B cell (primary cell): ENCODE results near the gene FAM20C. TPM values are rescaled to one million over a fixed set of nuclear protein-coding genes. Genes with fewer than 3 reads are reported as not detected.

Experiments used
- ATAC-seq: fragments of 200-7000 bp; cut with Tn5 transposase; one replicate; pipeline ENCODE4 v1.10.0; 2021; ENCODE audit warnings: low read depth, mild to moderate bottlenecking, moderate number of reproducible peaks, moderate library complexity
- CTCF ChIA-PET: fragments of 350-600 bp; sonication (Branson Sonifier 250); formaldehyde crosslinking; loops from one replicate; lab custom pipeline; 2021; ENCODE audit warnings: antibody characterized with exemption, inconsistent platforms; lab: Charles Lee
- POLR2A ChIA-PET: fragments of 350-600 bp; sonication (Branson Sonifier 250); formaldehyde crosslinking; loops from one replicate; lab custom pipeline; 2021; ENCODE audit warnings: antibody characterized with exemption; lab: Charles Lee
- DNase-seq: peaks from one replicate; pipeline ENCODE4 v3.0.0; 2013
- H2AFZ ChIP-seq: 2 replicates; pipeline ENCODE4 v1.6.1; 2012; ENCODE audit warnings: mild to moderate bottlenecking, low read depth, low read length; ENCODE audit not compliant: insufficient read depth, poor library complexity, severe bottlenecking
- H3K27ac ChIP-seq, 2 donors: 1 replicate in 1 of 2; 2 replicates in 1 of 2; pipeline ENCODE4 v1.5.1; 2012 to 2013; ENCODE audit warnings: low read length in 2 of 2, mild to moderate bottlenecking in 2 of 2, moderate library complexity in 1 of 2
- H3K27me3 ChIP-seq, 4 experiments: fragments of 200-600 bp in 1 of 4; sonication (generic) in 1 of 4; replicated peaks in 1 of 4; 1 replicate in 2 of 4; 2 replicates in 2 of 4; pipeline versions ENCODE4 v1.6.1 to v1.7.0; 2013 to 2016; ENCODE audit warnings: low read length in 3 of 4, mild to moderate bottlenecking in 2 of 4, mixed read lengths in 1 of 4, moderate library complexity in 1 of 4; ENCODE audit not compliant: insufficient read depth in 4 of 4, control insufficient read depth in 3 of 4; ENCODE audit errors: control extremely low read depth in 1 of 4
- H3K36me3 ChIP-seq, 2 experiments: replicated peaks in 1 of 2; 1 replicate in 1 of 2; 2 replicates in 1 of 2; pipeline versions ENCODE4 v1.6.1 to v1.7.1; 2013; ENCODE audit warnings: low read length in 1 of 2; ENCODE audit not compliant: insufficient read depth in 2 of 2, control insufficient read depth in 1 of 2; ENCODE audit errors: control extremely low read depth in 1 of 2, extremely low read depth in 1 of 2
- H3K4me1 ChIP-seq, 2 donors: fragments of 200-600 bp in 1 of 2; sonication (generic) in 1 of 2; 1 replicate in 1 of 2; 2 replicates in 1 of 2; pipeline versions ENCODE4 v1.5.1 to v1.6.1; 2013 to 2017; ENCODE audit warnings: low read length in 2 of 2; ENCODE audit not compliant: control insufficient read depth in 2 of 2, insufficient read depth in 2 of 2
- H3K4me2 ChIP-seq: replicated peaks from 2 replicates; pipeline ENCODE3; 2012; ENCODE audit warnings: mild to moderate bottlenecking, low read depth, low read length; ENCODE audit not compliant: poor library complexity, severe bottlenecking
- H3K4me3 ChIP-seq, 5 experiments: fragments of 200-600 bp in 1 of 5; sonication (generic) in 1 of 5; 1 replicate in 3 of 5; 2 replicates in 2 of 5; pipeline versions ENCODE4 v1.5.1 to v1.7.0; 2011 to 2016; ENCODE audit warnings: low read length in 4 of 5, mild to moderate bottlenecking in 4 of 5, low read depth in 2 of 5, control low read depth in 1 of 5, moderate library complexity in 1 of 5; ENCODE audit not compliant: insufficient read depth in 1 of 5; ENCODE audit errors: control extremely low read depth in 1 of 5, extremely low read depth in 1 of 5
- H3K79me2 ChIP-seq: fragments of 200-600 bp; sonication (generic); one replicate; pipeline ENCODE4 v1.6.0; 2016; ENCODE audit warnings: low read length; ENCODE audit not compliant: control insufficient read depth, insufficient read depth
- H3K9ac ChIP-seq: fragments of 200-600 bp; sonication (generic); 2 replicates; pipeline ENCODE4 v1.6.1; 2017; ENCODE audit warnings: mild to moderate bottlenecking, low read length, moderate library complexity
- H3K9me3 ChIP-seq, 3 donors: one replicate each; pipeline versions ENCODE4 v1.6.1 to v1.7.1; 2013; ENCODE audit warnings: low read length in 2 of 3; ENCODE audit not compliant: control insufficient read depth in 2 of 3, insufficient read depth in 1 of 3; ENCODE audit errors: control extremely low read depth in 1 of 3
- H4K20me1 ChIP-seq: 2 replicates; pipeline ENCODE4 v1.6.0; 2012; ENCODE audit warnings: mild to moderate bottlenecking, low read length; ENCODE audit not compliant: insufficient read depth, control insufficient read depth, poor library complexity, severe bottlenecking
- H3K27ac Mint-ChIP-seq: one replicate; pipeline ENCODE4 v1.8.0; 2021; ENCODE audit warnings: mixed read lengths
- H3K27me3 Mint-ChIP-seq: one replicate; pipeline ENCODE4 v1.8.0; 2021; ENCODE audit warnings: mixed read lengths
- H3K4me1 Mint-ChIP-seq: one replicate; pipeline ENCODE4 v1.8.0; 2021; ENCODE audit warnings: mixed read lengths
- H3K4me3 Mint-ChIP-seq: one replicate; pipeline ENCODE4 v1.8.0; 2021; ENCODE audit warnings: mixed read lengths
- H3K9me3 Mint-ChIP-seq: one replicate; pipeline ENCODE4 v1.8.0; 2022; ENCODE audit warnings: mixed read lengths; ENCODE audit not compliant: insufficient read depth
- EZH2 ChIP-seq: IDR thresholded peaks from 2 replicates; pipeline ENCODE4 v1.6.1; 2012; ENCODE audit warnings: borderline replicate concordance, low read depth, mild to moderate bottlenecking, moderate library complexity, low read length; ENCODE audit not compliant: insufficient read depth, poor library complexity, severe bottlenecking
- WGBS: methylation state at CpG from one replicate; pipeline ENCODE4 v1.1.5; 2013; ENCODE audit warnings: missing lambda C conversion rate; ENCODE audit not compliant: insufficient coverage; 5-methylcytosine and 5-hydroxymethylcytosine counted together
- intact Hi-C: fragments of 100-400 bp; cut with micrococcal nuclease; formaldehyde crosslinking; loops from one replicate; pipeline ENCODE4 v1.10.0; 2022
- polyA plus RNA-seq: library from polyadenylated mRNA; depleted of rRNA; stranded (reverse); fragments of >200 nt; gene quantifications from 2 replicates; pipeline ENCODE4 v1.2.3, GENCODE V29; 2012
- total RNA-seq, 2 donors: library from RNA; stranded (reverse); fragments of 120-200 nt in 1 of 2; gene quantifications; 1 replicate in 1 of 2; 2 replicates in 1 of 2; pipeline versions ENCODE4 v1.2.3 to v1.2.4, GENCODE V29; 2013 to 2022
- TF ChIP-seq, protein P1 (sequence below): fragments of 200-600 bp; IDR thresholded peaks from one replicate; pipeline ENCODE4 v1.8.0; 2022; ENCODE audit warnings: antibody characterized with exemption, mild to moderate bottlenecking

Gene FAM20C
- total and polyA plus RNA-seq, 2 donors (not counting 1 experiment from before 2014, with no cell fraction given): 0.54 to 0.81 TPM

DNA sequence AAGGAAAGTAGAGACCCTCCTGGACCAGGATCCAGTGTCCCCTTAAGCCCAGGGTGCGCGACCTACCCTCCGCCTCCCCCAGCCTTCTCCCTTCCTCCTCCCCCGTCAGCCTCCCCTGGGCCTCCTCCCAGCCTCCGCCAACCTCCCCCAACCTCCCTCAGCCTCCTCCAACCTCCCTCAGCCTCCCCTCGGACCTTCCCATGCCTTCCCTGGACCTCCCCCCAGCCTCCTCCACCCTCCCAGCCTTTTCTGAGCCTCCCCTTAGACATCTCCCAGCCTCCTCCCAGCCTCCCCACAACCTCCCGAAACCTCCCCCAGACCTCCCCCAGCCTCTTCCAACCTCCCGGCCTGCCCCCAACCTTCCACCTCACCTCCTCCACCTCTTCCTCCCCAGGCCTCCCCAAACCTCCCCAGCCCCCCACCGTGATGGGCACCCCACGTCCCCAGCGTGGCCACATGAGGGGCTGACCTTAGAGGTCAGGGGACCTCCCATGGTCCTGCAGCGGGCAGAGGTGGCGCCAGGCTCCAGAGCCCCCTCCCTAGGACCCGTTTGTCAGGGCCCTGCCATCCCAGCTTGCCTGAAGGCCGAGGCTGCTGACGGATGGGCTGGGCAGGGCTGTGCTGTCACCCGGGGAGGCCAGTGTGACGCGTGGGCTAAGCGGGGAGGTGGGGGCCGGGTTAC lies 18.8 kb downstream of the FAM20C start:
- Histone ChIP-seq H3K9ac (no peak overlapping the region), H3K27me3 (no peaks in the 10 kb centered on the region), H3K4me2 (no peak overlapping the region), H4K20me1 (no peaks in the 10 kb centered on the region), H3K4me1 (no peaks in the 10 kb centered on the region), H3K36me3 (no peaks in the 10 kb centered on the region), H3K79me2 (no peaks in the 10 kb centered on the region), H2AFZ (no peak overlapping the region), H3K4me3 (no peak overlapping the region), H3K27ac (no peak overlapping the region), H3K9me3 (peaks cover 0 to 20% (median 0%) of the 10 kb centered on the region in 3 donors)
- peaks cover 3% of the 10 kb centered on the region for H3K27me3 Mint-ChIP-seq
- ChIA-PET POLR2A (no interaction called here), CTCF (no interaction called here)
- no peak overlapping the region for H3K27ac Mint-ChIP-seq
- H3K4me3 Mint-ChIP-seq: no peak overlapping the region
- no peaks in the 10 kb centered on the region for H3K9me3 Mint-ChIP-seq
- no peaks in the 10 kb centered on the region for H3K4me1 Mint-ChIP-seq
- TF ChIP-seq EZH2: no peak
- TF ChIP-seq, protein P1, sequence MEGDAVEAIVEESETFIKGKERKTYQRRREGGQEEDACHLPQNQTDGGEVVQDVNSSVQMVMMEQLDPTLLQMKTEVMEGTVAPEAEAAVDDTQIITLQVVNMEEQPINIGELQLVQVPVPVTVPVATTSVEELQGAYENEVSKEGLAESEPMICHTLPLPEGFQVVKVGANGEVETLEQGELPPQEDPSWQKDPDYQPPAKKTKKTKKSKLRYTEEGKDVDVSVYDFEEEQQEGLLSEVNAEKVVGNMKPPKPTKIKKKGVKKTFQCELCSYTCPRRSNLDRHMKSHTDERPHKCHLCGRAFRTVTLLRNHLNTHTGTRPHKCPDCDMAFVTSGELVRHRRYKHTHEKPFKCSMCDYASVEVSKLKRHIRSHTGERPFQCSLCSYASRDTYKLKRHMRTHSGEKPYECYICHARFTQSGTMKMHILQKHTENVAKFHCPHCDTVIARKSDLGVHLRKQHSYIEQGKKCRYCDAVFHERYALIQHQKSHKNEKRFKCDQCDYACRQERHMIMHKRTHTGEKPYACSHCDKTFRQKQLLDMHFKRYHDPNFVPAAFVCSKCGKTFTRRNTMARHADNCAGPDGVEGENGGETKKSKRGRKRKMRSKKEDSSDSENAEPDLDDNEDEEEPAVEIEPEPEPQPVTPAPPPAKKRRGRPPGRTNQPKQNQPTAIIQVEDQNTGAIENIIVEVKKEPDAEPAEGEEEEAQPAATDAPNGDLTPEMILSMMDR: no peak
- DNase-seq (no peak), ATAC-seq (no peak)
- intact Hi-C loops: no loop called here
- WGBS: 92% methylated on average over 21 of the region's 21 CpGs

DNA sequence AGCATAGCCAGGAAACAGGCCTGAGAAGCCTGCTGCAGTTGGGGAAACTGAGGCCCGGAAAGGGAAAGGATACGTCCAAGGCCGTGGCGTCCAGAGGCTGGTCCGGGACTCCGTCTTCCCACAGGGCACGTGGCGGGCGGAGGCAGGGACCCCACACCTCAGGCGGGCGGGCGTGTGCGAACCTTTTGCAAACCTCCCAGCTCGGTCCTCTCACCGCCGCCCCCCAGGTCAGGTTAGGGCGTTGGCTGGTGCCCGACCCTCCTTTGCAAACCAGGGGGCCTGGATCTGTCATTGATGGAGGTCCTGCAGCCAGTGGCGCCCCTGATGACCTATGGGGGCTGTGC lies 19.3 kb downstream of the FAM20C start:
- ATAC-seq (no peak), DNase-seq (no peak)
- TF ChIP-seq, protein P1: no peak
- no peak for TF ChIP-seq EZH2
- POLR2A ChIA-PET: no interaction called here
- Histone ChIP-seq H3K4me2 (no peak overlapping the region), H3K27ac (no peak overlapping the region), H2AFZ (no peak overlapping the region), H3K79me2 (no peaks in the 10 kb centered on the region), H3K27me3 (no peaks in the 10 kb centered on the region), H3K4me3 (no peak overlapping the region), H3K9me3 (peaks cover 0 to 18% (median 0%) of the 10 kb centered on the region in 3 donors), H3K36me3 (no peaks in the 10 kb centered on the region), H3K9ac (no peak overlapping the region), H4K20me1 (no peaks in the 10 kb centered on the region), H3K4me1 (no peaks in the 10 kb centered on the region)
- Mint-ChIP-seq H3K27ac (no peak overlapping the region), H3K4me1 (no peaks in the 10 kb centered on the region), H3K27me3 (peaks cover 3% of the 10 kb centered on the region), H3K9me3 (no peaks in the 10 kb centered on the region), H3K4me3 (no peak overlapping the region)
- intact Hi-C loops: no loop called here
- WGBS: 95% methylated on average over 19 of the region's 19 CpGs
- CTCF ChIA-PET: no interaction called here
